Activated CD8-positive, alpha-beta memory T cell treated with anti-CD3 and anti-CD28 coated beads, Interleukin-2, amount 50 U/mL, for 48 hours (primary cell): ENCODE measurements around the gene ADSL.
A peak's percentile ranks its signal among the peaks of the same experiment; 100 is the strongest.

Experiments used
- DNase-seq: peaks from one replicate; pipeline ENCODE4 v3.0.0-alpha.2; 2020

ADSL gene

DNA sequence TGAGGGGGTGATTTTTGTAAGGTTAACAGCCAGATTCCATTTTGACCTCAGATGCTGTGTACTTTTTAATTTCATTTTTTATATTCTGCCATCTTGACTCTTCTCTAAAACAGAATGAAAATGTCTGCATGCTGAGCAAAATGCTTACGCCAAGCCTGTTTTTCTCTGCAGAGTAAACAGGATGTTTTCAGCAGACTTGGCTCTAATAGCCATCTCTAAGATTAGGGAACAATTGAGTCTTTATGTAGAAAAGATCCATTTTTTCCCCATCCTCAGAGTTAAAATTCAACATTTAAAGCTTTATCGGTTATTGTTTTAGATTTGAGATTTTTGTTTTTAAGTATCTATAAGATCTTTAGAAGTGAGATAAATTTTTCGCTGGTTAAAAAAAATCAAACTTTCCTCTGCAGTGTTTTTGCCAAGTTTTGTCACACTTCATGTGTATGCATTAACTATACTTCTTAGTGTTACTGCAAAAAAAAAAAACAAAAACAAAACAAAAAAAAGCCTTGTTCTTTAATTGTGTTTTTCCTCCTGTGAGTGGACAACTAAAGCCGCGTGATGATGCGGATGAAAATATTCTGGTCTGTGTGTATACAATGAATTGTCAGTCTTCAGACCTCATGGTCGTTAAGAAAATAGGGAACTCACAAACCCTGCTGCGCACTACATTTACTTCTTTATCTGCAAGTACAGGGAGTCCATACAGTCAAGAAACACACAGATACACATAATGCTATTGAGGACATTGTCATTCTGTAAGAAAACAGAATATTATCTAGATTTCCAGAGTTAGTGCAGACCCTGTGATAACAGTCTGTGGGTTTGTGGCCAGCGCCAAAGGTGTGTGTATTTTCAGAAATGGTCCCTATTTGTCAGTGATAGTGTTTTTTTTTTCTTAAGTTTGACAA lies 17.5 kb upstream of the ADSL start:
- peak; percentile 28 for DNase-seq

DNA sequence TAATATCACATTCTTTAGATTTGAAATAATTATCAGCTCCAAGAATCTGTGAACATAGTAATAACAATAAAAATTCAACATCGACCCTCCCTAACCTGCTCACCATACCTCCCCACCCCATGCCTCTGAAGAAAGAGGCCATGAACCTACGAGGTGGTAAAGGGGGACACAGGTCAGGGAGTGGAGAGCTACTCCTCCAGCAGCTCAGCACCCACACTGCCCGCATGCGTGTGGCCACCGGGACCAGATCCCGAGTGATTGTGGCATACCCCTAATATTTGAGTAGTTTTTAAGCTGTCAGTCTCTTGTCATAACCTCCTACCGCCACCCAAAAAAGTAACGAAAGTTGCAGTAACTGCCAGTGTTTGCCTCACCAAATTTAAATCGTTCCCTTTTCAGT lies 16.8 kb upstream of the ADSL start:
- DNase-seq, result peak; percentile 44

DNA sequence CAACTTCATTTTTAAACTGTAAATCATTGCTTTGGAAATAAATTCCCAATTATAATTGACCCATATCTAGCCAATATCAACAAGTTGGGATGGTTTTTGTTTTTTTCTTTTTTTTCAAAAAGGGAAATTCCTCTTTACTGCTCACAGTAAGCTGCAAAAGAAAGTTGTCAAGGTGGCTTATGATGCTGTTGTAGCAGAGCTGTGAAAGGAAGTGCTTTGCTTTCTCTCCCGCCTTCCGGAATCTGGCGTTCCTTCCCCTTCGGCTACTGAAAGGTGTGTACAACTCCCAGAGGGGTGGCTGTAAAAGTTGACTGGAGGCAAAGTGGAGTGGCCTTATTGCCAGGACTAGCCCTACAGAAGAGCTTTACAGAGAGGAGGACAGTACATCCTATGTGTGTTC lies 16.2 kb upstream of the ADSL start:
- DNase-seq, result no peak

DNA sequence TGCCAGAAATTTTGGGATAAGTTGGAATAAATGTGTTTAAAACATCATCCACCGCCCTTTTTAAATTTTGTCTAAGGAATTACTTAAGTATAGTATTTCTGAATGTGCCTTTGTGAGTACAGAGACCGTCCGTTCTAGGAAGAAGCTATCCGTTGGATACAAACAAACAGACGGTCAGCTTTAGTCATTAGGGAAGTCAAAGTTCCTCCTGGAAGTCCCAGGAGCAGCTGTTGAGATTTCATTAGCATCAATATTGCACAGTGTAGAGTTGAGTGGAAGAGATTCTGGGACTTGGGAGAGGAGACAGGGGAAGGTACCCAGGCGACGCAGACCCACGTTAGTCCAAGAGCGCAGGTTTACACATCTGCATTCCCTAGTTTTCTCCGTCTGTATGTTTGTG lies 15.7 kb upstream of the ADSL start:
- no peak for DNase-seq

DNA sequence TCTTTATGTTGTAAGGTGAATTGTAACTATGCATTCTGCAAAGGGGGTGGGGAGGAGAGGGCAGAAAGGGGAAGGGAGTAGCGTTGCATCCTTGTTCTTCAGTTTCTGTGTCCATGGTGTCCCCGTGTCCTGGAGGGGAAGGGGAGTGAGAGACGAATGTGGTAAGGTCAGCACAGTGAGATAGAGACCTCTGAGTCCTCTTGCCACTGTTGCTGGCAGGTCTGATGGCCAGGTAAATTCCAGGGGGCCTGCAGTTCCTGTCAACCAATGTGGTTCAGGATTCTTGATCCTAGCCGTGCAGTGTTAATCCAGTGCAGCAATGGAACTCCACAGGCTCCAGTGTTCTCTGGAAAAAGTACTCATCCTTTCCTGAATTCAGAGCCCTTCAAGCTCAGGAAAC lies 14.6 kb upstream of the ADSL start:
- no peak for DNase-seq

DNA sequence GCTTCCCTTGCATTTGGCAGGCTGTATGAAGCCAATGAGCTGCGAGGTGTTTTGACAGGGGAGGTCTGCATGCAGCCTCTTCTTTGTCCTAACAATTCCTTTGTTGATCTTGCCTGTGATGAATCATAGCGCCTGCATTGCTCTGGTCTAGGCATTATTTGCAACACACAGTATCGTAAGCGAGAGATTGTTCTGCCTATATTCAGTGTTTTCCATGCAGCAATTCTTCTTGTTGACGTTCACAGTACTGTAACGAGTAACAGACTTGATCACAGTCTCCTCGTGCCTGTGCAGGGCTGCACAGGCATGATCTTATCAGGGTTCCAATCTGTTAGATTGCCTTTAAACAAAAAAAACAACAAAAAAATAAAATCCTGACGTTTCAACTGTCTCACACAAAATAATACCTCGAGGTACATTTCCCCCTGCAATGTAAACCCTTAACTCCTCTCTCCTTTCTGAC lies 13.9 kb upstream of the ADSL start:
- DNase-seq, result no peak

DNA sequence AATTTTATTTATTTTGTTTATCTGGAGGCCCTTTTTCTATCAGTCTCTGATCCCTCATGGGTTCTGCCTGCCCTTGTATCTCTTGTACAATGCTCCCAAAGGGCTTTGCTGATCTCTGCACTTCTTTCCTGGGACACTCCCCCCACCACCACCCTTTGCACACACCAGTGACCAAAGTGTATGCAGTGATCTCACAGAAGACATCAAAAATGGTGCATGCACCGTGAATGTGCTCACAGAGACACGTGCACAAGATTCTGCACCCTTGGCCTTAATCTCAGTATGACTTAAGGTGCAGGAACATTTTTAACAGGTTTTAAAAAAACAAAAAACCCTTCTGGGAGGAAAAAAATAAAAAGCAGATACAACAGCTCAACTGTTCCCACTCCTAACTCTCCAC lies 12.2 kb upstream of the ADSL start:
- no peak for DNase-seq

DNA sequence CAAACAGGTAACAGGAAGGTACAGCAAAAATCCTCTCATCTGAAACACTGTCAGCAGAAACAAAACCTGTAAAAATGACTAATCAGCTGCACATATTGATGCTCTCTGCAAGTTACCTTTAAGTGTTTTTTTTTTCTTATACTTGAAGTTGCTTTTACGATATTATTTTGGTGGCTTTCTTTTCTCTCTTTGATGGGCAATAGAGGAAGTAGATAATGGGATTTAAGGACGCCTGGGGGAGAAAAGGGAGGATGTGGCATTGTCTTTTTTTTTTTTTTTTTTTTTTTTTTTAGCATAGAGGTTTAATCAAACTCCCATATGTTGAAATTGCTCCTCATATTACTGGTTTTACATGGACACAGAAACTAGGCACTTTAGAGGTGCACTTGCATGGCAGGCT lies 11.4 kb upstream of the ADSL start:
- peak; percentile 6 for DNase-seq

DNA sequence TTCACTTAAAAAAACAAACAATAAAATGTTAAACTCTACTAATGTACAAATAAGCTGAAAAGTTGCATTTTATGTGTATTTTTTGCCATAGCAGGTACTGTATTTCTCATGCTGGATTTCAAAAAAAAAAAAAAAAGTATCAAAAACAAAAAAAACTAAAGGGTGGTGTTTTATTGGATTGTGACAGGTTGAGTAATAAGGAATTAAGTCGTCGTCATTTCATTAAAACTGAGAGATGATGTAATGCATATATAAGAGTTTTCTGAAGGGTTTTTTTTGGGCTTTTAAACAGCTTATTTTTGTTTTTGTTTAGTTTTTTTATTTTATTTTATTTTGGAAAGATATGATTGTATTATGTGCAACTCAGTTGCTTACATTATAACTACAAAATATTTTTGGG lies 10.9 kb upstream of the ADSL start:
- no peak for DNase-seq

DNA sequence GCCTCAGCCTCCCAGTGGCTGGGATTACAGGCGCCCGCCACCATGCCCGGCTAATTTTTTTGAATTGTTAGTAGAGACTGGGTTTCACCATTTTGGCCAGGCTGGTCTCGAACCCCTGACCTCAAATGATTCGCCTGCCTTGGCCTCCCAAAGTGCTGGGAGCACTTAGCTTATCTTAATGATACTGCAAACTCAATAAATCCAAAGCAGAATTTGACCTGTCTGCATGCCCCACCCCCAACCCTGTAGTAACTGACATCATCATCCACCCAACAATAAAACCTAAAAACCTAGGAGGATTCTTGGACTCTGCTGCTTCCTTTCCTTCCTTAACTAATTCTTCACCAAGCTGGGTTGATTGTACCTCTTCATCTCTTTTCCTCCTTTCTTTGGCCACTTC lies 6.3 kb upstream of the ADSL start:
- no peak for DNase-seq

DNA sequence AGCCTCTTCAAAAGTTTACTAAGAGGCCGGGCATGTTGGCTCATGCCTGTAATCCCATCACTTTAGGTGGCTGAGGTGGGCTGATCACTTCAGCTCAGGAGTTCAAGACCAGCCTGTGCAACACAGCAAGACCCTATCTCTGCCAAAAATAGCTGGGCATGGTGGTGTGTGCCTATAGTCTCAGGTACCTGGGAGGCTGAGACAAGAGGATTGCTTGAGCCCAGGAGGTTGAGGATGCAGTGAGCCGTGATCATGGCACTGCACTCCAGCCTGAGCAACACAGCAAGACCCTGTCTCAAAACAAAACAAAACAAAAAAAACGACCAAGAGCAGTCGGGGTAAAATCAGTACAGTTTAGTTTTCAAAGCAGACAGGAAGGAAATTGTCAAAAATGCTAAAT lies 4.7 kb upstream of the ADSL start:
- no peak for DNase-seq

DNA sequence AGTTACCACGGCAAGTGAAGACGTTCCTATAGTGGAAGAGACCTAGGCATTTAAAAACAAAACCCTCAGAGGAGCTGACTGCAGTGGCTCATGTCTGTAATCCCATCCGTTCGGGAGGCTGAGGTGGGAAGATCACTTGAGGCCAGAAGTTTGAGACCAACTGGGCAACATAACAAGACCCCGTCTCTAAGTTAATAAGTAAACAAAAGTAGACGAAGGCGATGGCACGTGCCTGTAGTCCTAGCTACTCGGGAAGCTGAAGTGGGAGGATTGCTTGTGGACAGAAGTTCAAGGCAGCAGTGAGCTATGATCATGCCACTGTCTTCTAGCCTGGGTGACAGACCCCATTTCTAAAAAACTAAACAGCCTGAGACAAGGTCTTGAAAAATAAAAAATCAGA lies 3.8 kb upstream of the ADSL start:
- DNase-seq, result no peak

DNA sequence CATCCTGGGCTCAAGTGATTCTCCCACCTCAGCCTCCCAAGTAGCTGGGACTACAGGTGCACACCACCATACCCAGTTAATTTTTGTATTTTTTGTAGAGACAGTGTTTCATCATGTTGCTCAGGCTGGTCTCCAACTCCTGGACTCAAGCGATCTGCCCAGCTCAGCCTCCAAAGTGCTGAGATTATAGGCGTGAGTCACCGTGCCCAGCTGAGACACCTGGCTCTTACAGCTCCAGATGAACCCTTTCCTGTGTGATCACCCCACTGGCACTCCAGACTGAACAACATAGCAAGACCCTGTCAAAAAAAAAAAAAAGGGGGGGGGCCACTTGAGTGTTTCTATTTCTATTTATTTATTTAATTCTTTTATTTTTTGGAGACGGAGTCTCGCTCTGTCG lies 1.0 kb upstream of the ADSL start:
- DNase-seq, result peak; percentile 64

DNA sequence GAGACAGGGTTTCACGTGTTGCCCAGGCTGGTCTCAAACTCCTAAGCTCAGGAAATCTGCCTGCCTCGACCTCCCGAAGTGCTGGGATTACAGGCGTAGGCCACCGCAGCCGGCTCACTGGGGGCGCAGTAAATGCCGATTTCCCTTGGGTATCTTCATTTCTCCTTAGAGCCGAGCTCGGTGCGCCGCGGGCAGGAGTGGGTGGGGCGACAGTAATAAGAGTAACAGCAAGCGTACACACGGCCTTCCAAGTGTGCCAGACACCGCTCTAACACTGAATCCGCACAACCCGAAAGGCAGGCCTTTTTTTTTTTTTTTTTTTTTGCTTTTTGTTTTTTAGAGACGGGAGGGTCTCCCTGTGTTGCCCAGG lies 500 bp upstream of the ADSL start:
- DNase-seq, result peak; percentile 79

DNA sequence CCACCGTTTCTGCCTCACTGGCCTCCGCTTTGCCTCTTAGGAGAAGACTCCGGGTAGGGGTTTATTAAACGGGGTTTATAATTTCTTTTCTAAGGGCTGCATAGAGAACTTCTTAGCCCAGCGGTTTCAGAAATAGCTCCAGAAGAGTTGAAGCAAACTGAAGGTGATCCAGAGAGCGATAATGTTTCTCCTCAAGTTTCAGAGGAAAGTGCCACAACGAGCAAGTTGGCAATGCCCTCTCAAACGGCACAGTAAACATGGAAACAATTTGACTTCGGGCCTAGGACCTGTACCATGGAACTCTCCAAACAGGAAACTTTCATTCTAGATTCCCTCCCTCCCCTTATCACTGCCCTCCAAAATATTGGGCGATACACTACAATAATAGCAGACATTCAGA lies 1.0 kb downstream of the ADSL start:
- no peak for DNase-seq

DNA sequence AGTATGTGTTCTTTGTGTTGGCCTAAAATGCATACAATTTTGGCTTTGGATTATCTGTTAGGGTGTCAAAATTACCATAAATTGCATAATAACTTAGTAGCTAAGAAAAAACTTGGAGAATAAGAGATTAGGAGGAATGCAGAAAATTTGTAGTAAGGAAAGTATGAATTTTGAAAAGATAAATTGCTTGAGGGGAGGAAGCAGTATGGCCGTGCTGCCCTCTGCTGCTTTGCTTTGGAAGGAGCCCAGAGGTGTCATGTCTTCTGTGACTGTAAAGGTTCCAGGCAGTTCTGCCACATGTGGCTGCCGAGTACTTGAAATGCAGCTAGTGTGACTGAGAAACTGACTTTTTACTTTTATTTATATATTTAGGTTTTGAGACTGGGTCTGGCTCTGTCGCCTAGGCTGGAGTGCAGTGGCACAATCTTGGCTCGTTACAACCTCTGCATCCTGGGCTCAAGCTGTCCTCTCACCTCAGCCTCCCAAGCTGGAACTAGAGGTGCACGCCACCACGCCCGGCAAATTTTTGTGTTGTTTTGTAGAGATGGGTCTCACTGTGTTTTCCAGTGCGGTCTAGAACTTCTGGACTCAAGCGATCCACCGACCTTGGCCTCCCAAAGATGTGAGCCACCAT lies 1.8 kb downstream of the ADSL start:
- DNase-seq, result peak; percentile 71

DNA sequence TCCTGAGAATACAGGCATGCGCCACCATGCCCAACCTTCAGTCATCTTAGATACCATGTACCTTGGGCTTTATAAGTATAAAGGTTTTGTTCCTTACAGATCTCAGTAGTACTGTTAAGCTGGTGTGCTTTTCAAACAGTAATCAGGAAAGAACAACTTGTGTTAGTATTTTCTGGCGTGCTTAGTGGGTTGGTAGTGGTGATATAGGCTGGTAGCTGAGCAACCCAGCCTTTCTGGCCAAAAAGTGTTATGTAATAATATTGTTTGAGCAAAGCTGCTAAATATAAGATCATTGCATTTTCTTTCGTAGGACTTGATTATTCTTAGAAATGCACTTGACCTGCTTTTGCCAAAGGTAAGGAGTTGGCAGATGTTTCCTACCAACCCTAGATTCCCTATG lies 6.5 kb downstream of the ADSL start:
- DNase-seq, result no peak

DNA sequence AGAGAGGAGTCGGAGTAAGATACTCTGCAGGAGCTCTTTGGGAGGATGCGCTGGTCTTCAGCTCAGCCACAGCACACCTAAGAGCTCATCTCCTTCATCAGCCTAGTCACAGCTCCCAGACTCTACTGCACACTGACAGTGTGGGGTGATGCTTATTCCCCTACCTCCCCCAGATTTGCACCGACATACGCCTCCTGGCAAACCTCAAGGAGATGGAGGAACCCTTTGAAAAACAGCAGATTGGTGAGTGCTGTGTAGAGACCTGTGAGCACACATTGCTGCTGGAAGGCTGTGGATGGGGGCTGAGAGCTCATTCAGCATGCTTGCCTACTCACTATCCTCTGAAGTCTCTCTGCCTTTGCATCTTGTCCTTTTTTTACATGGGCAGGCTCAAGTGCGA lies 14.8 kb downstream of the ADSL start:
- DNase-seq, result no peak

DNA sequence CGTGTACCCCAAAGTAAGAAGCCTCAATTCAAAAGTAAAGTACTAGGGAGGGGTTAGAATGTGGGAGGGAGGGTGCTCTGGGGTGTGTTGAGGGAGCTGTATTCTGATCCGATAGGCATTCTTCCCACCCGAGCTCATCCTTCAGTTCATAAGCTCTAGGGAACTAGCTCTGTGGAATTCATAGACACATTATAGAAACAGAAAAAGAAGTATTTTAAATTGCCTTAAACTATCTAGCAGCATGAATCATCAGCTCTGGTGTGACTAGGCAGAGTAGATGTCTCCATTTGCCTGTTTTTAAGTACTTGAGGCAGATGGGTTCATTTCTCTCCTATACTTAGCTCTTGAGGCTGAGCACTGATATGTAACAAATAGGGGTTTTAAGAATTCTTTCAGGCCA lies 16.8 kb downstream of the ADSL start:
- no peak for DNase-seq

DNA sequence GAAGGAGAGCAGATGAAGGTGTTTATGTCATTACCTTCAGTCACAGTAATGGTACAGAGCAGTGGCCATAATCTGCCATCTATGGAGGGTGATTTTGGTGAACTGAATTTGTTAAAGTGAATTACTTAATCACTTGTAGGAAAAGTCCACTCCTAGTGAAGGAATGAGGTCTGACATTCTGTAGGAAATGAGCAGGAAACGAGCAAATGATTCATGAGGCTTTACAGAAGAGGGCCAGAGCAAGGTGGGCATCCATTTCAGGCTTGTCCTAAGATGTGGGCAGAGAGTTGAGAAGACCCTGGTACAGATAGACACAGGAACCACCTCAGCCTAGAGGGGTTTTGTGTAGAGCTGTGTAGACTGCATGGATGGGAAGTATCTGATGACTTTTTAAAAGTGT lies 18.1 kb downstream of the ADSL start:
- no peak for DNase-seq

DNA sequence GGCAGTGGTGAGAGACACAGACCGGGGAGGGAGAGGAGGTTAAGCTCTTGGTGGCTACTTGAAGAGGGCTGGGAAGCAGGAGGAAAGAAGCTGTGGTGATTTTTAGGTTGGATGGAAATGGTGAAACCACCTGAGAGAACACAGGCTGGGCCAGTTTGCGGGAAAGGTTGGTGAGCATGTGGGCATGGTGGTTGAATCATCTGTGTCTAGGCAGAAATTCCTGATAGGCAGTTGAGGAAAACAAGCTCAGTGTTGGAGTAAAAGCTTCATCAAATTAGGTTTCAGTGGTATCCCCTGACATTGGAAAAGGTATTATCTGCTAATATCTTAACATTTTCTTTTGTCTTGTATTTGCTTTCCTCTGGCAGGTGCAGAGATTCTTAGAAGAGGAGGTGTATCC lies 19.8 kb downstream of the ADSL start:
- no peak for DNase-seq

DNA sequence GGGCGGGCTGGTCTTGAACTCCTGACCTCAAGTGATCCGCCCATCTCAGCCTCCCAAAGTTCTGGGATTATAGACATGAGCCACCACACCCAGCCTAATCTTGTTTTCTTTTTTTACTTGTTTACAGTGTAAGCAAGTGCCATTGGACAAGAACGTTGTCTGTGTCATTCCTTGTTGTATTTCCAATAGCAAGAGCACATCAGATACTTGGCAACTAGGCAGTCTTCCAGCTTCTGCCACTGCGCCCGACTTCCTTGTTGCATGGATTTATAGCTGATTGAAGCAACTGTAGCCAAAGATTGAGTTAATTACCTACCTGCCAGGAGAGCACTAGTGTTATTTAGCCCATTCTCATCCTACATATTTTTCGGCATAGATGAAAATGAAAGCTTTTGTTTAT lies 21.0 kb downstream of the ADSL start:
- DNase-seq, result no peak

DNA sequence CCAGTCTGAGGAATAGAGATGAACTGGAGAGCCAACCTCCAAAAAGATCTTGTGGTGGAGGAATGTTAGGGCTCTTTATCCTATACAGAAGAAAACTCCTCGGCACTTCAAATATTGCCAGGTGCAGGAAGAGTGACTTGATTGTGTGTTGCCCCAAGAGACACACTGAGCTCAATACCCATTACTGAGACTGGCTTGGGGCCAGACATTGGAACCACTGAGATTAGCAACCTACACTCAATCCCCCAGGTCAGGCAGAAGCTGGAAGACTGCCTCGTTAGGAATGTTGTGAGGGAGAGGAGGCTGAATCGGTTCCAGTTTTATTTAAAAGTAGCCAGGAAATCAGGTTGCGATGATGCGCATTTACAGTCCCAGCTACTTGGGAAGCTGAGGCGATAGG lies 21.7 kb downstream of the ADSL start:
- DNase-seq, result no peak

DNA sequence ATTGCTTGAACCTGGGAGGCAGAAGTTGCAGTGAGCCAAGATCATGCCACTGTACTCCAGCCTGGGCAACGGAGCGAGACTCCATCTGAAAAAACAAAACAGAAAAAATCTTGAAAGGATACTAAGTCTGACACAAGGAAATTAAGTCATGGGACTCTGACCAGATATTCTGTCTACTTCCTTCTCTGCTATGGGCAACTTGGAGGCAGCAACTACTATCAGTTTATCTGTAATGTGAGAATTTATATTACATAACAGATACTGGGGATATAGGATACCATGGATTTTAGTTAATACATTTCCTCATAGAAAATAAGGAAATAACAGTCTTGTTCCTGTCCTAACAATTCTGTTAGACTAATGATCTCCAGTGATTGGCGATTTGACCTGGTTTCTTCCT lies 22.5 kb downstream of the ADSL start:
- DNase-seq, result no peak

DNA sequence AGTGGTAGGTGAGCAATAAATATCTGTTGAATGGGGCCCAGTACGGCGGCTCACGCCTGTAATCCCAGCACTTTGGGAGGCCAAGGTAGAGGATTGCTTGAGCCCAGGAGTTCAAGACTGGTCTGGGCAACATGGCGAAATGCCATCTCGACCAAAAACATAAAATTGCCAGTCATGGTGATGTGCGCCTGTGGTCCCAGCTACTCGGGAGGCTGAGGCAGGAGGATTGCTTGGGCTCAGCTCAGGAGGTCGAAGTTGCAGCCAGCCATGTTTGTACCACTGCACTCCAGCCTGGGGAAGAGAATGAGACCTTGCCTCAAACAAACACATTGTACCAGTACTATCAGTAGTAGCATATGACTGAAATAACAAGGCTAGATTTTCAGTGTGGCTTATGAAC lies 28.3 kb downstream of the ADSL start:
- no peak for DNase-seq
